Fibroblast of villous mesenchyme (primary cell): Measurements from ENCODE around the gene ITGA2B. TPM values are rescaled to one million over a fixed set of nuclear protein-coding genes. Genes with fewer than 3 reads are reported as not detected.
"Not testable (repeated sequence)": the region's sequence is repeated elsewhere in the genome, so short reads cannot be mapped to it uniquely, and the experiment has no call there.

Source experiments
- DNase-seq: peaks from one replicate; pipeline ENCODE4 v3.0.0-alpha.2; 2010; ENCODE audit warnings: low read depth
- H3K4me3 ChIP-seq: 2 replicates; pipeline ENCODE4 v1.5.1; 2011; ENCODE audit warnings: low read depth, mild to moderate bottlenecking, low read length
- CTCF ChIP-seq: IDR thresholded peaks from 2 replicates; pipeline ENCODE4 v1.5.1; 2012; ENCODE audit warnings: low read depth, mild to moderate bottlenecking, low read length; ENCODE audit not compliant: insufficient read depth
- total RNA-seq: library from RNA; depleted of rRNA; stranded (reverse); fragments of >200 nt; gene quantifications from 2 replicates; pipeline ENCODE4 v1.2.3, GENCODE V29; 2012

Gene ITGA2B
- total RNA-seq, 1 donor: under 0.01 TPM

- no peak overlapping the region for H3K4me3 ChIP-seq
- TF ChIP-seq CTCF: peak; percentile 53
- peak; percentile 42 for DNase-seq
These were observed 10.9 kb upstream of the ITGA2B start for GRCh38 chr17:44400226-44400847.

- no peak for DNase-seq
These were observed 9.5 kb upstream of the ITGA2B start for GRCh38 chr17:44398692-44399691.

GRCh38 chr17:44397479-44398440 lies 8.3 kb upstream of the ITGA2B start:
- DNase-seq: no peak
- no peak overlapping the region for H3K4me3 ChIP-seq
- no peak for TF ChIP-seq CTCF

More at GRCh38 chr17:44398692-44399691, 9.5 kb upstream of the ITGA2B start:
- no peak overlapping the region for H3K4me3 ChIP-seq
- TF ChIP-seq CTCF: no peak

GRCh38 chr17:44396946-44397345 lies 7.5 kb upstream of the ITGA2B start:
- H3K4me3 ChIP-seq: no peak overlapping the region
- TF ChIP-seq CTCF: no peak
- DNase-seq: no peak

- no peak for TF ChIP-seq CTCF
- no peak overlapping the region for H3K4me3 ChIP-seq
- no peak for DNase-seq
These were observed 5.4 kb upstream of the ITGA2B start for GRCh38 chr17:44394833-44395232.

GRCh38 chr17:44394112-44394511 lies 4.7 kb upstream of the ITGA2B start:
- DNase-seq, H3K4me3 ChIP-seq: not testable (repeated sequence)
